Measurements from ENCODE around the gene PANK2.
"Not testable (repeated sequence)": the region's sequence is repeated elsewhere in the genome, so short reads cannot be mapped to it uniquely, and the experiment has no call there.

The PANK2 gene

GRCh38 chr20:3869839-3870634, 19.1 kb upstream of the PANK2 start:
- no peak for DNase-seq (ENCODE audit: low spot score)

- DNase-seq (ENCODE audit: low spot score) = no peak
Observed at GRCh38 chr20:3871550-3872265, 17.5 kb upstream of the PANK2 start.

- DNase-seq (ENCODE audit: low spot score) = no peak
Observed at GRCh38 chr20:3873507-3873906, 15.7 kb upstream of the PANK2 start.

- no peak for DNase-seq (ENCODE audit: low spot score)
Observed at GRCh38 chr20:3874194-3874844, 14.9 kb upstream of the PANK2 start.

GRCh38 chr20:3875378-3875974, 13.7 kb upstream of the PANK2 start:
- DNase-seq (ENCODE audit: low spot score) = no peak

GRCh38 chr20:3876000-3876399, 13.2 kb upstream of the PANK2 start:
- no peak for DNase-seq (ENCODE audit: low spot score)

GRCh38 chr20:3876676-3877075, 12.5 kb upstream of the PANK2 start:
- DNase-seq (ENCODE audit: low spot score) = no peak

GRCh38 chr20:3878921-3879274, 10.3 kb upstream of the PANK2 start:
- not testable (repeated sequence) for DNase-seq (ENCODE audit: low spot score)

- no peak for DNase-seq (ENCODE audit: low spot score)
Observed at GRCh38 chr20:3885715-3886114, 3.5 kb upstream of the PANK2 start.

- no peak for DNase-seq (ENCODE audit: low spot score)
Observed at GRCh38 chr20:3887876-3888620, 1.1 kb upstream of the PANK2 start.

- DNase-seq (ENCODE audit: low spot score) = peak; percentile 9
Observed at GRCh38 chr20:3889489-3890397, 556 bp downstream of the PANK2 start.

GRCh38 chr20:3890398-3890751, 1.2 kb downstream of the PANK2 start:
- no peak for DNase-seq (ENCODE audit: low spot score)

- no peak for DNase-seq (ENCODE audit: low spot score)
Observed at GRCh38 chr20:3890999-3891929, 2.1 kb downstream of the PANK2 start.

- DNase-seq (ENCODE audit: low spot score) = no peak
Observed at GRCh38 chr20:3894796-3895195, 5.6 kb downstream of the PANK2 start.

GRCh38 chr20:3896302-3896701, 7.1 kb downstream of the PANK2 start:
- DNase-seq (ENCODE audit: low spot score) = no peak

- no peak for DNase-seq (ENCODE audit: low spot score)
Observed at GRCh38 chr20:3896853-3897583, 7.8 kb downstream of the PANK2 start.

GRCh38 chr20:3898181-3898580, 9.0 kb downstream of the PANK2 start:
- not testable (repeated sequence) for DNase-seq (ENCODE audit: low spot score)

GRCh38 chr20:3898639-3899038, 9.5 kb downstream of the PANK2 start:
- no peak for DNase-seq (ENCODE audit: low spot score)

GRCh38 chr20:3900187-3900604, 11.0 kb downstream of the PANK2 start:
- no peak for DNase-seq (ENCODE audit: low spot score)
